ENCODE data around the gene SORBS1. TPM values are rescaled to one million over a fixed set of nuclear protein-coding genes. Genes with fewer than 3 reads are reported as not detected.

Gene SORBS1
- total and polyA plus RNA-seq, 8 donors = 11.4 to 25.6 (median 16.8) TPM

GRCh38 chr10:95536894-95537541 lies 24.2 kb downstream of the SORBS1 start:
- H3K9me3 ChIP-seq = no peaks in the 10 kb centered on the region
- peaks cover 0 to 4% (median 2%) of the 10 kb centered on the region in 3 donors for H3K4me1 ChIP-seq
- H3K27me3 ChIP-seq = no peaks in the 10 kb centered on the region
- TF ChIP-seq, protein P1, sequence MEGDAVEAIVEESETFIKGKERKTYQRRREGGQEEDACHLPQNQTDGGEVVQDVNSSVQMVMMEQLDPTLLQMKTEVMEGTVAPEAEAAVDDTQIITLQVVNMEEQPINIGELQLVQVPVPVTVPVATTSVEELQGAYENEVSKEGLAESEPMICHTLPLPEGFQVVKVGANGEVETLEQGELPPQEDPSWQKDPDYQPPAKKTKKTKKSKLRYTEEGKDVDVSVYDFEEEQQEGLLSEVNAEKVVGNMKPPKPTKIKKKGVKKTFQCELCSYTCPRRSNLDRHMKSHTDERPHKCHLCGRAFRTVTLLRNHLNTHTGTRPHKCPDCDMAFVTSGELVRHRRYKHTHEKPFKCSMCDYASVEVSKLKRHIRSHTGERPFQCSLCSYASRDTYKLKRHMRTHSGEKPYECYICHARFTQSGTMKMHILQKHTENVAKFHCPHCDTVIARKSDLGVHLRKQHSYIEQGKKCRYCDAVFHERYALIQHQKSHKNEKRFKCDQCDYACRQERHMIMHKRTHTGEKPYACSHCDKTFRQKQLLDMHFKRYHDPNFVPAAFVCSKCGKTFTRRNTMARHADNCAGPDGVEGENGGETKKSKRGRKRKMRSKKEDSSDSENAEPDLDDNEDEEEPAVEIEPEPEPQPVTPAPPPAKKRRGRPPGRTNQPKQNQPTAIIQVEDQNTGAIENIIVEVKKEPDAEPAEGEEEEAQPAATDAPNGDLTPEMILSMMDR (IDR thresholded peaks at IDR 0.05) = no peak
- no peak for DNase-seq
- H3K4me3 ChIP-seq = no peak overlapping the region
- no peak overlapping the region for H3K27ac ChIP-seq
- no peaks in the 10 kb centered on the region for H3K36me3 ChIP-seq
- WGBS, 2 donors = 95 to 96% methylated on average over 8 of the region's 8 CpGs
- ATAC-seq = no peak
- FAIRE-seq = no peak
- intact Hi-C loops (cut with DNase I) = no loop called here

DNA sequence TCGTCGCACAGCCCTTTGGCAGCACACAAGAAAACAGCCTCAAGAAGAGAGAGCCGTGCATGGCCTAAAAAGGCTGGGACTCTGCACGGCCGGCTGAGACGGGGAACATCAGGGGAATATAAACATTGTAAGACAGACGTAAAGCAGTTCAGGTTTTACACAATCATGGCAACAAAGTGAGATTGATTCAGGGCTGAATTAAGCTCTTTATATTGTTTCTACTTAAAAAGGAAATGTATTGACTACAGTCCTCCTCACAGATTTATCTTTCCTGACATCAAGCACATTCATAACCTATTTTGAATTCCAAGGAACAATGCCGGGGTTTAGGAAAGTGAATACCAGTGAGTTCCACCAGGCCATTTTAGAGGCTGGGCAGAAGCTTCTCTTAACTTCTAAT lies 25.2 kb downstream of the SORBS1 start:
- Histone ChIP-seq H3K4me3 (no peak overlapping the region), H3K27me3 (no peaks in the 10 kb centered on the region), H3K36me3 (no peaks in the 10 kb centered on the region), H3K27ac (peak overlapping the region in 1 of 4 donors; percentile 19), H3K9me3 (no peaks in the 10 kb centered on the region), H3K4me1 (no peaks in the 10 kb centered on the region)
- ATAC-seq = no peak
- FAIRE-seq = peak; percentile 37
- no peak for DNase-seq
- 65 to 72% methylated on average over 8 of the region's 8 CpGs for WGBS, 2 donors
- TF ChIP-seq, protein P1 (IDR thresholded peaks at IDR 0.05) = no peak
- intact Hi-C loops (cut with DNase I) = no loop called here

- Histone ChIP-seq H3K4me1 (no peaks in the 10 kb centered on the region), H3K4me3 (no peak overlapping the region), H3K27me3 (no peaks in the 10 kb centered on the region), H3K27ac (peak overlapping the region in 1 of 4 donors; percentile 19), H3K36me3 (no peaks in the 10 kb centered on the region), H3K9me3 (no peaks in the 10 kb centered on the region)
- ATAC-seq (peak in 1 of 4 donors; percentile 41), DNase-seq (no peak), FAIRE-seq (no peak)
- TF ChIP-seq, protein P1 (IDR thresholded peaks at IDR 0.05) = no peak
- WGBS, 2 donors = 62 to 79% methylated on average over 2 of the region's 2 CpGs
- intact Hi-C loops (cut with DNase I) = no loop called here
Observed at GRCh38 chr10:95535526-95535925, 25.6 kb downstream of the SORBS1 start.

- intact Hi-C loops (cut with DNase I) = no loop called here
- FAIRE-seq (no peak), ATAC-seq (no peak), DNase-seq (no peak)
- H3K4me3 ChIP-seq = no peak overlapping the region
- no peaks in the 10 kb centered on the region for H3K36me3 ChIP-seq
- no peaks in the 10 kb centered on the region for H3K27me3 ChIP-seq
- peaks cover 0 to 6% (median 0%) of the 10 kb centered on the region in 3 donors for H3K4me1 ChIP-seq
- no peak overlapping the region for H3K27ac ChIP-seq
- H3K9me3 ChIP-seq = no peaks in the 10 kb centered on the region
- WGBS, 2 donors = 69 to 72% methylated on average over 6 of the region's 6 CpGs
- TF ChIP-seq, protein P1 (IDR thresholded peaks at IDR 0.05) = no peak
Observed at GRCh38 chr10:95533590-95533989, 27.6 kb downstream of the SORBS1 start.

GRCh38 chr10:95532536-95532935 lies 28.6 kb downstream of the SORBS1 start:
- peaks cover 0 to 6% (median 0%) of the 10 kb centered on the region in 3 donors for H3K4me1 ChIP-seq
- no peaks in the 10 kb centered on the region for H3K9me3 ChIP-seq
- no peaks in the 10 kb centered on the region for H3K27me3 ChIP-seq
- FAIRE-seq (no peak), DNase-seq (no peak), ATAC-seq (no peak)
- WGBS, 2 donors = 98% methylated on average over 2 of the region's 2 CpGs
- TF ChIP-seq, protein P1 (IDR thresholded peaks at IDR 0.05) = no peak
- intact Hi-C loops (cut with DNase I) = no loop called here
- no peak overlapping the region for H3K27ac ChIP-seq
- H3K4me3 ChIP-seq = no peak overlapping the region
- no peaks in the 10 kb centered on the region for H3K36me3 ChIP-seq

All from pancreas (tissue), 10 donors.